HCT116 (cell line): ENCODE data around the gene DAPK2. TPM values are rescaled to one million over a fixed set of nuclear protein-coding genes. Genes with fewer than 3 reads are reported as not detected.

Experiments
- ATAC-seq: fragments of 200-7000 bp; cut with Tn5 transposase; 2 replicates; pipeline ENCODE4 v1.9.1; 2020; ENCODE audit warnings: mild to moderate bottlenecking, moderate library complexity
- BruUV-seq: library from RNA; stranded (reverse); fragments of 400-500 nt; replicated peaks from 2 replicates; lab custom pipeline; 2021; lab: Mats Ljungman, UMichigan
- CTCF ChIA-PET: fragments of 300-600 bp; sonication (Branson Sonifier 250); formaldehyde crosslinking; loops from one replicate; lab custom pipeline; 2021; ENCODE audit warnings: antibody characterized with exemption; lab: Charles Lee
- POLR2A ChIA-PET: fragments of 300-600, 350-600 bp; sonication (Branson Sonifier 250); formaldehyde crosslinking; loops from one replicate; lab custom pipeline; 2021; ENCODE audit warnings: antibody characterized with exemption; lab: Charles Lee
- RAD21 ChIA-PET, 2 experiments: fragments of 300-600 bp; sonication (Branson Sonifier 250); formaldehyde crosslinking; loops; one replicate each; lab custom pipeline; 2023; ENCODE audit warnings: low total read pairs in 2 of 2; ENCODE audit not compliant: uncharacterized antibody in 2 of 2, unreplicated experiment in 2 of 2, low non-redundant PET in 1 of 2; lab: Charles Lee
- DNase-seq: peaks from one replicate; pipeline ENCODE4 v3.0.0-alpha.2; 2010; ENCODE audit warnings: low read depth, low spot score
- H2AFZ ChIP-seq: fragments of 200-600 bp; shearing (Covaris generic), sonication (generic); 2 replicates; pipeline ENCODE4 v1.6.1; 2017; ENCODE audit warnings: low read depth, mixed run types, mixed read lengths, antibody characterized with exemption, low read length; ENCODE audit not compliant: poor library complexity, severe bottlenecking
- H3K27ac ChIP-seq: 2 replicates; pipeline ENCODE4 v1.5.1; 2012; ENCODE audit warnings: low read depth, low read length
- H3K27me3 ChIP-seq: fragments of 200-600 bp; sonication (generic); 2 replicates; pipeline ENCODE4 v1.6.1; 2016; ENCODE audit warnings: mixed run types, low read length, mixed read lengths; ENCODE audit not compliant: insufficient read depth
- H3K36me3 ChIP-seq, 2 experiments: fragments of 200-500 bp in 1 of 2; fragments of 200-600 bp in 1 of 2; sonication (Bioruptor generic) in 1 of 2; sonication (generic) in 1 of 2; 2 replicates each; pipeline versions ENCODE4 v1.5.1 to v1.6.1; 2014 to 2016; ENCODE audit warnings: low read length in 2 of 2, inconsistent platforms in 1 of 2, mixed read lengths in 1 of 2, mixed run types in 1 of 2; ENCODE audit not compliant: insufficient read depth in 2 of 2, control insufficient read depth in 1 of 2
- H3K4me1 ChIP-seq, 2 experiments: fragments of 200-600 bp in 1 of 2; sonication (generic) in 1 of 2; 2 replicates each; pipeline versions ENCODE4 v1.5.1 to v1.6.1; 2012 to 2017; ENCODE audit warnings: low read length in 2 of 2, inconsistent platforms in 1 of 2, mild to moderate bottlenecking in 1 of 2, mixed read lengths in 1 of 2, mixed run types in 1 of 2, moderate library complexity in 1 of 2; ENCODE audit not compliant: insufficient read depth in 2 of 2, control insufficient read depth in 1 of 2
- H3K4me2 ChIP-seq: fragments of 200-600 bp; sonication (generic); 2 replicates; pipeline ENCODE4 v1.6.1; 2017; ENCODE audit warnings: mixed run types, low read length, mixed read lengths
- H3K4me3 ChIP-seq, 2 experiments: fragments of 200-600 bp in 1 of 2; sonication (generic) in 1 of 2; replicated peaks in 1 of 2; 2 replicates each; pipeline ENCODE4 v1.5.1; 2011 to 2016; ENCODE audit warnings: low read length in 2 of 2, control low read depth in 1 of 2, low read depth in 1 of 2, mild to moderate bottlenecking in 1 of 2, mixed read lengths in 1 of 2, mixed run types in 1 of 2
- H3K79me2 ChIP-seq: fragments of 200-600 bp; sonication (generic); 2 replicates; pipeline ENCODE4 v1.6.1; 2017; ENCODE audit warnings: mild to moderate bottlenecking, mixed run types, low read length, moderate library complexity, mixed read lengths; ENCODE audit not compliant: insufficient read depth
- H3K9ac ChIP-seq: fragments of 200-600 bp; sonication (generic); 2 replicates; pipeline ENCODE4 v1.6.1; 2016; ENCODE audit warnings: low read length, mixed read lengths
- H3K9me2 ChIP-seq: fragments of 200-600 bp; sonication (generic), shearing (Covaris generic); 2 replicates; pipeline ENCODE4 v1.6.1; 2017; ENCODE audit warnings: mixed run types, mild to moderate bottlenecking, moderate library complexity; ENCODE audit not compliant: insufficient read depth
- H3K9me3 ChIP-seq, 2 experiments: fragments of 200-500 bp in 1 of 2; fragments of 200-600 bp in 1 of 2; sonication (Bioruptor generic) in 1 of 2; sonication (generic) in 1 of 2; 2 replicates each; pipeline ENCODE4 v1.6.1; 2014 to 2017; ENCODE audit warnings: low read length in 2 of 2, mixed read lengths in 2 of 2, inconsistent platforms in 1 of 2, low read depth in 1 of 2, mild to moderate bottlenecking in 1 of 2, mixed run types in 1 of 2, moderate library complexity in 1 of 2; ENCODE audit not compliant: control insufficient read depth in 1 of 2, insufficient read depth in 1 of 2
- H4K20me1 ChIP-seq: fragments of 200-600 bp; sonication (generic), shearing (Covaris generic); 2 replicates; pipeline ENCODE4 v1.6.1; 2017; ENCODE audit warnings: mixed run types, mild to moderate bottlenecking, moderate library complexity; ENCODE audit not compliant: insufficient read depth
- EGR1 ChIP-seq: IDR thresholded peaks from 2 replicates; pipeline ENCODE4 v1.6.1; 2012; ENCODE audit warnings: low read depth
- FOSL1 ChIP-seq: IDR thresholded peaks from 2 replicates; pipeline ENCODE4 v1.6.1; 2012; ENCODE audit warnings: low read depth
- SIN3A ChIP-seq: IDR thresholded peaks from 2 replicates; pipeline ENCODE4 v1.6.1; 2012; ENCODE audit warnings: low read depth
- SP1 ChIP-seq: IDR thresholded peaks from 2 replicates; pipeline ENCODE4 v1.6.1; 2012; ENCODE audit warnings: low read depth
- YY1 ChIP-seq: IDR thresholded peaks from 2 replicates; pipeline ENCODE4 v1.6.1; 2011; ENCODE audit warnings: low read length, low read depth, moderate library complexity, mild to moderate bottlenecking; ENCODE audit not compliant: insufficient replicate concordance; ENCODE audit errors: extremely low read depth
- ZNF274 ChIP-seq: fragments of 200-500 bp; sonication (Bioruptor generic); IDR thresholded peaks from 2 replicates; pipeline ENCODE4 v1.6.1; 2014; ENCODE audit warnings: mild to moderate bottlenecking, low read depth, low read length, inconsistent platforms
- intact Hi-C: fragments of 100-400 bp; cut with micrococcal nuclease; formaldehyde crosslinking; loops from 2 replicates; pipeline ENCODE4 v1.10.0; 2022
- total RNA-seq: library from RNA; stranded (reverse); gene quantifications from one replicate; pipeline ENCODE4 v1.2.1, GENCODE V29; 2021; ENCODE audit not compliant: unreplicated experiment
- TF ChIP-seq, protein P1 (sequence below): IDR thresholded peaks from 2 replicates; pipeline ENCODE4 v1.6.1; 2012; ENCODE audit warnings: low read depth
- TF ChIP-seq, protein P2 (sequence below): IDR thresholded peaks from 2 replicates; pipeline ENCODE4 v1.6.1; 2011; ENCODE audit warnings: mild to moderate bottlenecking, low read length, moderate library complexity; ENCODE audit not compliant: insufficient replicate concordance; ENCODE audit errors: extremely low read depth

The DAPK2 gene
- total RNA-seq, 1 experiment from 2014 or later = 4.8 TPM

GRCh38 chr15:64052925-64053491 is 6.7 kb upstream of the DAPK2 start:
- Histone ChIP-seq H3K4me3 (no peak overlapping the region), H3K79me2 (no peaks in the 10 kb centered on the region), H3K27me3 (no peaks in the 10 kb centered on the region), H3K9ac (no peak overlapping the region), H3K4me2 (no peak overlapping the region), H3K36me3 (no peaks in the 10 kb centered on the region), H4K20me1 (no peaks in the 10 kb centered on the region), H2AFZ (no peak overlapping the region), H3K27ac (no peak overlapping the region), H3K9me2 (no peaks in the 10 kb centered on the region), H3K4me1 (no peaks in the 10 kb centered on the region), H3K9me3 (no peaks in the 10 kb centered on the region)
- no peak for TF ChIP-seq SP1
- DNase-seq = no peak
- RAD21 ChIA-PET = no interaction called here
- CTCF ChIA-PET = no interaction called here
- no TSS peak for BruUV-seq
- ATAC-seq = no peak
- POLR2A ChIA-PET = no interaction called here
- intact Hi-C loops = no loop called here

DNA sequence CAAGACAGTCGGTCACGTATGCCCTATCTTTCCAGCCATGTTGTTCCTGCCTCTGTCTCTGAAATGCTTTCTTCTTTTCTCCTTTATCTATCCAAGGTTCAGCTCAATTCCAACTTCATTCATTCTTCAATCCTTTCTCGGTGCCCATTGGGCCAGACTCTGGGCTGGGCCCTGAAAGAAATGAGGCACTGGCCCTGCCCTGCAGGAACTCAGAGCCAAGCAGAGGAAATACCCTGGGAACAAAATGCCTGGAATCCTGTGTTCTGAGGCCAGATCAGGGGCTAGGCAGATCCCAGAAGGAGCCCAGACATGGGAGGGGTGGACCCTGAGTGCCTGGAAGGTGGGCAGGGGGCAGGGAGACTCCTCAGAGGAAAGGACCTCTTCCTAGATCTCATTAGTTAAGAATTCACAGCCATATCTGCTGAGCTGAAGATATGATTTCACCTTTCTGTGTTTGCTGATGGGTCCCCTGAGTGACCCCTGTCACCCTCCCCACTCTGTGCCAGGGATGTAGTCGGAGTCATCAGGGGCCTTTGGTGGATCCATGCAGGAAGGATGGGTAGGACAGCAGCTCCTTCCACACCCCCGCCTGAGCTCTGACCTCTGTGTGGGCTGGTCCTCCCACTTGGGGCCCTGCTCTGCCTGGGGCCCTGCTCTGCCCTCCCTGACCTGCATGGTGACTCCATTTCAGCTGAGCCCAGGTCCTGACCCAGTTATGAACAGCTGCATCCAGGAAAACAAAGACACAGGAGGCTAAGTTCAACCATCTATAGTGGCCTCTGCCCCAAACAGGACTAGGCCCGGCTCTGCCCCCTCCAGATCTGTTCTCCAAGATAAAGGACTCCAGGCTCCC is 5.3 kb upstream of the DAPK2 start:
- ChIA-PET CTCF (no interaction called here), POLR2A (no interaction called here), RAD21 (no interaction called here)
- Histone ChIP-seq H3K4me1 (peaks cover 0 to 4% of the 10 kb centered on the region in 2 experiments; a peak in 2 of 4 replicates), H3K27ac (no peak overlapping the region), H3K27me3 (no peaks in the 10 kb centered on the region), H4K20me1 (no peaks in the 10 kb centered on the region), H3K9me2 (no peaks in the 10 kb centered on the region), H3K79me2 (no peaks in the 10 kb centered on the region), H3K9me3 (no peaks in the 10 kb centered on the region), H3K4me3 (no peak overlapping the region), H2AFZ (no peak overlapping the region), H3K4me2 (no peak overlapping the region), H3K36me3 (no peaks in the 10 kb centered on the region), H3K9ac (no peak overlapping the region)
- no TSS peak for BruUV-seq
- ATAC-seq (no peak), DNase-seq (no peak)
- TF ChIP-seq SIN3A = no peak
- no peak for TF ChIP-seq SP1
- no peak for TF ChIP-seq FOSL1
- TF ChIP-seq, protein P1, sequence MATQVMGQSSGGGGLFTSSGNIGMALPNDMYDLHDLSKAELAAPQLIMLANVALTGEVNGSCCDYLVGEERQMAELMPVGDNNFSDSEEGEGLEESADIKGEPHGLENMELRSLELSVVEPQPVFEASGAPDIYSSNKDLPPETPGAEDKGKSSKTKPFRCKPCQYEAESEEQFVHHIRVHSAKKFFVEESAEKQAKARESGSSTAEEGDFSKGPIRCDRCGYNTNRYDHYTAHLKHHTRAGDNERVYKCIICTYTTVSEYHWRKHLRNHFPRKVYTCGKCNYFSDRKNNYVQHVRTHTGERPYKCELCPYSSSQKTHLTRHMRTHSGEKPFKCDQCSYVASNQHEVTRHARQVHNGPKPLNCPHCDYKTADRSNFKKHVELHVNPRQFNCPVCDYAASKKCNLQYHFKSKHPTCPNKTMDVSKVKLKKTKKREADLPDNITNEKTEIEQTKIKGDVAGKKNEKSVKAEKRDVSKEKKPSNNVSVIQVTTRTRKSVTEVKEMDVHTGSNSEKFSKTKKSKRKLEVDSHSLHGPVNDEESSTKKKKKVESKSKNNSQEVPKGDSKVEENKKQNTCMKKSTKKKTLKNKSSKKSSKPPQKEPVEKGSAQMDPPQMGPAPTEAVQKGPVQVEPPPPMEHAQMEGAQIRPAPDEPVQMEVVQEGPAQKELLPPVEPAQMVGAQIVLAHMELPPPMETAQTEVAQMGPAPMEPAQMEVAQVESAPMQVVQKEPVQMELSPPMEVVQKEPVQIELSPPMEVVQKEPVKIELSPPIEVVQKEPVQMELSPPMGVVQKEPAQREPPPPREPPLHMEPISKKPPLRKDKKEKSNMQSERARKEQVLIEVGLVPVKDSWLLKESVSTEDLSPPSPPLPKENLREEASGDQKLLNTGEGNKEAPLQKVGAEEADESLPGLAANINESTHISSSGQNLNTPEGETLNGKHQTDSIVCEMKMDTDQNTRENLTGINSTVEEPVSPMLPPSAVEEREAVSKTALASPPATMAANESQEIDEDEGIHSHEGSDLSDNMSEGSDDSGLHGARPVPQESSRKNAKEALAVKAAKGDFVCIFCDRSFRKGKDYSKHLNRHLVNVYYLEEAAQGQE = no peak
- TF ChIP-seq ZNF274 = no peak
- TF ChIP-seq, protein P2, sequence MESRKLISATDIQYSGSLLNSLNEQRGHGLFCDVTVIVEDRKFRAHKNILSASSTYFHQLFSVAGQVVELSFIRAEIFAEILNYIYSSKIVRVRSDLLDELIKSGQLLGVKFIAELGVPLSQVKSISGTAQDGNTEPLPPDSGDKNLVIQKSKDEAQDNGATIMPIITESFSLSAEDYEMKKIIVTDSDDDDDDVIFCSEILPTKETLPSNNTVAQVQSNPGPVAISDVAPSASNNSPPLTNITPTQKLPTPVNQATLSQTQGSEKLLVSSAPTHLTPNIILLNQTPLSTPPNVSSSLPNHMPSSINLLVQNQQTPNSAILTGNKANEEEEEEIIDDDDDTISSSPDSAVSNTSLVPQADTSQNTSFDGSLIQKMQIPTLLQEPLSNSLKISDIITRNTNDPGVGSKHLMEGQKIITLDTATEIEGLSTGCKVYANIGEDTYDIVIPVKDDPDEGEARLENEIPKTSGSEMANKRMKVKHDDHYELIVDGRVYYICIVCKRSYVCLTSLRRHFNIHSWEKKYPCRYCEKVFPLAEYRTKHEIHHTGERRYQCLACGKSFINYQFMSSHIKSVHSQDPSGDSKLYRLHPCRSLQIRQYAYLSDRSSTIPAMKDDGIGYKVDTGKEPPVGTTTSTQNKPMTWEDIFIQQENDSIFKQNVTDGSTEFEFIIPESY = no peak
- no peak for TF ChIP-seq YY1
- TF ChIP-seq EGR1 = no peak
- intact Hi-C loops = no loop called here
